Mesodermal cell (in vitro differentiated cells): ENCODE measurements around the gene PACSIN2.

ENCODE experiments used
- H3K27ac ChIP-seq: 2 replicates; pipeline ENCODE4 v1.7.0; 2013; ENCODE audit warnings: mild to moderate bottlenecking, low read depth, low read length, moderate library complexity; ENCODE audit not compliant: severe bottlenecking
- H3K36me3 ChIP-seq: 2 replicates; pipeline ENCODE4 v1.7.1; 2013; ENCODE audit warnings: mild to moderate bottlenecking, low read length, moderate library complexity; ENCODE audit not compliant: control insufficient read depth, insufficient read depth
- H3K4me1 ChIP-seq: one replicate; pipeline ENCODE4 v1.7.1; 2013; ENCODE audit warnings: mild to moderate bottlenecking, low read length; ENCODE audit not compliant: insufficient read depth, control insufficient read depth, poor library complexity, severe bottlenecking
- H3K4me3 ChIP-seq: 2 replicates; pipeline ENCODE4 v1.7.0; 2013; ENCODE audit warnings: low read length, control low read depth, mild to moderate bottlenecking; ENCODE audit not compliant: insufficient read depth, poor library complexity, severe bottlenecking; ENCODE audit errors: extremely low read depth
- H3K9me3 ChIP-seq: 2 replicates; pipeline ENCODE4 v1.7.1; 2013; ENCODE audit warnings: mild to moderate bottlenecking, low read length, moderate library complexity; ENCODE audit not compliant: control insufficient read depth
- WGBS, 2 experiments: methylation state at CpG; one replicate each; pipeline ENCODE4 v1.1.5; 2013; ENCODE audit warnings: missing lambda C conversion rate in 2 of 2; ENCODE audit not compliant: insufficient coverage in 2 of 2; 5-methylcytosine and 5-hydroxymethylcytosine counted together

Gene PACSIN2

DNA sequence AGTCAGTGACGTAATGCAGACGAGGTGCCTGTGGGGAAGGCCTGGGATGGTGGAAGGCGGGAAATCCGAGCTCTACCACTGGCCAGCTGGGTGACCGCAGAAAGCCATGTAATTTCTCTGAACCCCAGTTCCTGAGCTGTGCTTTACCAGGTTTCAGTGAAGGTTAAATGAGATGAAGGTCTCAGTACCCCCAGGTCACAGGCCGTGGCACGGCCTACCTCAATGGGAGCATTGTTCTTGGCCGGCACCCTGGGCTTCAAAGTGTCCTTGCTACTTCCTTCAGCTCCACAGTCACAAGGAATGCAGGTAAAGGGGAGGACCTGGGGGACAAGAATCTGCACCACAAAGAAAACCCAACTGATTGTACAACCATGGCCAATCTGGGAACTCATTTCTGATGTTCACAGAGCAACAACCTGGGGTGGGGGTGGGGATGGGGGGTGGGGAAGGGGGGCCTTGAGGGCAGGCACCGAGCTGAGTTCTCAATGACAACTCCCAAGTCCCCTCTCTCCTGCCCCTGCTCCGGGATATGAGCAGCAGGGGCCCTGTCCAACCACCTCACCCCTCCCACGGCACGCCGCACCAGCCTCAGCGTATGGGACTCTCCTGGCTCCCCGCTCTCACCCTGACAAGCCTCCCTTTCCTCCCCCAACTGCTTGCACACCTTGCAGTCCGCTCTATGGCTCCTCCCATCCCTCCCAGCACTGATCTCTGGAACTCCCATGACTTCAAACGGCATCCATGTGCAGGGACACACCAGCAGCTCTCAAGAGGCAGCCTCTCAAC is 98.8 kb downstream of the PACSIN2 start:
- H3K27ac ChIP-seq = no peak overlapping the region
- H3K4me1 ChIP-seq = peaks cover 25% of the 10 kb centered on the region
- H3K9me3 ChIP-seq = no peaks in the 10 kb centered on the region
- peaks cover 21% of the 10 kb centered on the region for H3K36me3 ChIP-seq
- H3K4me3 ChIP-seq = no peak overlapping the region
- 77 to 85% methylated on average over 12 to 13 of the region's 17 CpGs for WGBS, 2 experiments

DNA sequence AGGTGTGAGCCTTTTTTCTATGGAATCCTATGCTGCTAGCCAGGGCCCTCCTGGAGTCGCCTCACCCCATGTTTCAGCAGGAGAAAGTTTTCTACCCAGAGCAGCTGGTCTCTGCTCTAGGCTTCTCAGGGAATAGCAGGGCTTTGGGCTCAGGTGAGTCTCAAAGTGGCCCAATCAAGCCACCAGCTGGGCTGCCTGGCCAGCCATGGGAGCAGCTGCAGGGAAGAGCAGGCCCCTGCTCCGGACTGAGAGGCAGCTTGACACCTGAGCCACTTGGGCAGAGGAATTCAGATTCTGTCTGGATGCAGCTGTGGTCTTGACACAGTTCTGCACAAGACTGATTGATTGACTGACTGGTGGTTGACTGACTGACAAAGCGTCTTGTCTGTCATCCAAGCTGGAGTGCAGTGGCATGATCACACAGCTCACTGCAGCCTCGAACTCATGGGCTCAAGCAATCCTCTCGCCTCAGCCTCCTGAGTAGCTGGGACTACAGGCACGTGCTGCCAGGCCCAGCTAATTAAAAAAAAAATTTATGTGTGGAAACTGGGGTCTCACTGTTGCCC is 100.4 kb downstream of the PACSIN2 start:
- Histone ChIP-seq H3K4me3 (no peak overlapping the region), H3K36me3 (peaks cover 34% of the 10 kb centered on the region), H3K27ac (no peak overlapping the region), H3K4me1 (peaks cover 13% of the 10 kb centered on the region), H3K9me3 (no peaks in the 10 kb centered on the region)
- WGBS, 2 experiments = 95 to 99% methylated on average over 5 to 6 of the region's 6 CpGs

DNA sequence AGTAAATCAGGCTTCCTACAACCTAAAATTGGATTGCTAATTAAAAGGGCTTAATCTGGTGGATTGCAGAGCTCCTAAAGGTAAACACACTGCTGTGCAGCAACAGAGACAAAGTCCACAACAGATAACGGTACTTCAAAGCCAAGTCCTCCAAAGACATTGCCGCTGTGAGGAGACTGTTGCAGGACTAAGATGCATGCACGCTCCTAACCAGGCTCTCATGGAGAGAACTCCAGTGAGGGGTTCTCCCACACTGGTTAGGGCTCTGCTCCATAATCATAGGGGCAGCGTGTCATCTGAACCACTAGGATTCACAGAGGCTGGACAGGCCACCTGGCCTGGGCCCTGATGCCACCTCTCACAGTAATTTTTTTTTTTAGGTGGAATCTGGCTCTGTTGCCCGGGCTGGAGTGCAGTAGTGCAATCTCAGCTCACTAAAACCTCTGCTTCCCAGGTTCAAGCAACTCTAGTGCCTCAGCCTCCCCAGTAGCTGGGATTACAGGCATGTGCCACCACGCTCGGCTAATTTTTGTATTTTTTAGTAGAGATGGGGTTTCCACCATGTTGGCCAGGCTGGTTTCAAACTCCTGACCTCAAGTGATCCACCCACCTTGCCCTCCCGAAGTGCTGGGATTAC is 101.0 kb downstream of the PACSIN2 start:
- 95 to 98% methylated on average over 5 to 6 of the region's 8 CpGs for WGBS, 2 experiments
- H3K36me3 ChIP-seq = peaks cover 40% of the 10 kb centered on the region
- H3K27ac ChIP-seq = no peak overlapping the region
- H3K4me3 ChIP-seq = no peak overlapping the region
- H3K4me1 ChIP-seq = peaks cover 12% of the 10 kb centered on the region
- H3K9me3 ChIP-seq = no peaks in the 10 kb centered on the region

DNA sequence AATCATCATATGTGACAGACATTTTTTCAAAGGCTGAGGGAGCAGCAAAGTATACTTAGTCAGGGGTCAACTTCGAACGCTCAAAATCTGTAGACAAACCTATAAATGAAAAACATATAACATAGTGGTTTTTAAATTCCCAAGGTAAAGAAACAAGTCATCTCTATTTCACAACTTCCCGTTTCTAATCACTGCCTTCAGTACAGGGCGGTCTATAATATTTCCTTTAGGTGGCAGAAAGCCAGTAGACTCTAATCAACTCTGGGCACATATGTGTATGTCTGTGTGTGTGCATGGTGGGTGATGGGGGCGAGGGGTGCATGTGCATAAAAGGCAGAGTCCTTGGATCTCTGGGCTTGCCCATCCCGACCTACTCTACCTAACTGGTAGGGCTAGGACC is 102.9 kb downstream of the PACSIN2 start:
- H3K4me1 ChIP-seq = peaks cover 9% of the 10 kb centered on the region
- WGBS, 2 experiments = 92% methylated on average over 2 of the region's 6 CpGs; no CpG with 5 or more reads in 1 of the 2 experiments
- H3K27ac ChIP-seq = no peak overlapping the region
- no peak overlapping the region for H3K4me3 ChIP-seq
- H3K36me3 ChIP-seq = peaks cover 49% of the 10 kb centered on the region
- H3K9me3 ChIP-seq = no peaks in the 10 kb centered on the region

DNA sequence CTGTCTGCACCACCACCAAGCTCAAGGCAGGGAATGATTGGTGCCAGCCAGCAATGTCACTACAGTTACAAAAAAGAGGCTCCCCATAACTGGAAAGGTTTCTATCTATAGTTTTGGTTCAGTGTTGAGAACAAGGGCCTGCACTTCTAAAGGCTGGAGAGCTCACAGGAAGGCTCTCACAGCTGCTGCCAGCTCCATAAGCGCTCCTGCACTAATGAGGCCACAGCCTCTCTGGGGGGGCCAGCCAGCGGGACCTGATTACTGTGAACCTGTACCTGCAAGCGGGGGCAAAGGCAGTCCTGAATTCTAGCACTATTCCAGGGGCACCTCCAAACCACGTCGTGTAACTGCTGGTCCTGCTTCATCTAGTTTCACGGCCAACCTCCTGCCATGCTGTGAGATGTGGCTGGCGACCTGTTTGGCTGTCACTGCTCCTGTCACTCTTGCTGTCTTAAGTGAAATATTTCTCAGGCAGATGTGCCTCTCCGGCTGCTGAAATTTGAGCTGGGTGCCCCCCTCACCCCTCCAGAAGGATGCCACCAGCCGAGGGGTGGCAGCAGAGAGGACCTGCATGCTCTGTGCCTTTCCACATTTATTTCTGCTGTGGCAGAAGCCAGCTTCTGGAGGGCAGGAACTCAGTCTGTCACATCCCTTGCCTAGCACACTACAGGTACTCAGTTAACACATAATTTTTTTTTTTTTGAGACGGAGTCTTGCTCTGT is 104.6 kb downstream of the PACSIN2 start:
- no peak overlapping the region for H3K27ac ChIP-seq
- no peak overlapping the region for H3K4me3 ChIP-seq
- H3K9me3 ChIP-seq = no peaks in the 10 kb centered on the region
- peaks cover 3% of the 10 kb centered on the region for H3K4me1 ChIP-seq
- 95% methylated on average over 9 to 10 of the region's 10 CpGs for WGBS, 2 experiments
- H3K36me3 ChIP-seq = peaks cover 61% of the 10 kb centered on the region

DNA sequence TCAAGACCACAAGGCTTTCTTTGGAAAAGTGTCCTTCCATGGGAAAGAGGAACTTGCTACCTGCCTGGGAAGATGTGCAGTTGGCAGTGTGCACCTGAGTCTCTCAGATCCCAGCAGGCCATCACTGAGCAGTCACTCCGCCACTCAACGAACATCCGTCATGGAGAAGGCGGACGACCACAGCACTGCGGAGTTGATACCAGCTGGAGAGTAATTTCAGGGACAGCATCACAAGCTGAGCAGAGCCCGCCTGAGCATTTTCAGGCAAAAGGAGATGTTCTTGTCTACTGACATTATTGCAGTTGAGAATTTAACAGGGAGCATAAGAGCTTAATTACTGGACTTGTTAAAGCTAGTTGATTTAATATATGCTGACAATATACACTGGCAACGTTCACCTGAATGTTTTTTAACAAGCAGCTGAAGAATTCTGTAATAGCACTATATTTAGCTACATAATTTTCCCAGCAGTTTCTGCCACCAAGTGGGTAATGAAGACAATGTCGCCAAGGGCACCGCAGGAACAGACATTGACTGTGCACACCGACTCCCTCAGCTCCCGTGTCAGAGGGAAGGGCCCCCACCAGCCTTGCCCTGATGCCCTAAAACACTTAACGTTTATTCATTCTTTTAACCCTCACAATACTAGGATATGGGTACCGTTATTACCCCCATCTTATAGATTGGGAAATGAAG is 105.4 kb downstream of the PACSIN2 start:
- peaks cover 68% of the 10 kb centered on the region for H3K36me3 ChIP-seq
- H3K4me1 ChIP-seq = peaks cover under 1% of the 10 kb centered on the region

DNA sequence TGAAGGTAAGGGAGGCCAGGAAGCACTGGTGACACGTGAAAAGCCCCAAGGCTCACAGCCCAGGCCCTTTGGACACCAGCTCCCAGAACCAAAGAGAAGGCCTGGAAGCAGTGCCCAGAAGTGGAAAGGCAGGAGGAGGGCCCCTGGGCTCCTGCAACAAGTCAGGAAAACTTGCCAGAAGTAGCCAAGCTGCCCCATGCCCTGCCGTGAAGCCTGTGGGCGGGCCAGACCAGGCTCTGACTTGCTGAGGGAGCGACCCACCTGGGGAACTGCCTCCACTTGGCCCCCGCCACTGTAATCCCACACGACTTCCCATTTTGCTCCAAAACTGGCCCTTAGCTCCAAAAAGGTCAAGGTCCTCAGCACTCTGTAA is 106.6 kb downstream of the PACSIN2 start:
- H3K27ac ChIP-seq = no peak overlapping the region

More for the DNA sequence above, 105.4 kb downstream of the PACSIN2 start:
- 95 to 98% methylated on average over 11 to 13 of the region's 14 CpGs for WGBS, 2 experiments
- Histone ChIP-seq H3K4me3 (no peak overlapping the region), H3K9me3 (no peaks in the 10 kb centered on the region), H3K27ac (no peak overlapping the region)

DNA sequence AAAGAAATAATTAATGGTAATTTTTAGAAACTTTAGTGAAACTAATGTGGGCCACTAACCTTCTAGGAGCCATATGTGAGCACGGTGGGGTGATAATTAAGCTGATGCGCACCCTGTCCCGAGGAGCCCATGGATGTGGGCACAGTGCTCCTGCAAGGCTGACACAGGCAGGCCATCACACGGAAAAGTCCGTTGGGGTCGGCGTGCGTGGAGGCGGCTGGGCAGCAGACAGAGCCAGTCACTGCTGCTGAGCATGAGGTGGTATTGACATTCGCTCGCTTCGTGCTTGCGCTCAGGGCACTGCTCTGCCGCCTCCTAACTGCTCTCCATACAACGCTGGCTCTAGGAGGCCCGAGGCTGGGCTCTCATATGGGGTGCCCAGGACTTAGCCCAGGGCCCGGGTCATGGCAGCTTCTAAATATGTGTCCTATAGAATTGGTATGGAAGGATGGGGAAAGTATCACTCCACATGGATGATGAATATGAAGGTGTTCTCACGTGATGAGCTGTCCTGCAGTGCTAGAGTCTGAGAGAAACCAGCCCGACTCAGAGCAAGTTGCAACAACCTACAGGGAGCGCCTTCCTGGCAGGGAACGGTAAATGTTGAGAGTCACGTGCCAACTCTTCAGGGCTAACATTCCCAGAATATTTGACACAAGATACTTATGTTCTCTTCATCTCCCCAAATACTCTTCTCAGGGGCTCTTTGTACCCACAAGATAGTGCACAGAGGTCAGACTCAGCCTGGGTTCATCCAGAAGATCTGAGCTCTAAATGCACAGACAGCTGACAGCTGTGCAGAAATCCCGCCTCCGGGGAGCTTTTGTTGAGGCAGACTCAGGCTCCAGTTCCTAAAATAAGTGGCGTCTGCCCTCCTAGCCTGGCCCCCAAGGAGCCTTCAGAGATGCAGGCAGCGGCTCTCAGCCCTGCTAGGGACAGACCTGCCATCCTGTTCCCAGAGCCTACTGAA is 107.3 kb downstream of the PACSIN2 start:
- H3K4me1 ChIP-seq = peaks cover 3% of the 10 kb centered on the region
- peaks cover 75% of the 10 kb centered on the region for H3K36me3 ChIP-seq
- 94% methylated on average over 24 to 26 of the region's 26 CpGs for WGBS, 2 experiments
- H3K9me3 ChIP-seq = no peaks in the 10 kb centered on the region
- no peak overlapping the region for H3K27ac ChIP-seq
- H3K4me3 ChIP-seq = no peak overlapping the region

More for the DNA sequence above, 106.6 kb downstream of the PACSIN2 start:
- Histone ChIP-seq H3K9me3 (no peaks in the 10 kb centered on the region), H3K4me3 (no peak overlapping the region), H3K4me1 (no peaks in the 10 kb centered on the region), H3K36me3 (peaks cover 71% of the 10 kb centered on the region)
- 86 to 90% methylated on average over 5 of the region's 6 CpGs for WGBS, 2 experiments

DNA sequence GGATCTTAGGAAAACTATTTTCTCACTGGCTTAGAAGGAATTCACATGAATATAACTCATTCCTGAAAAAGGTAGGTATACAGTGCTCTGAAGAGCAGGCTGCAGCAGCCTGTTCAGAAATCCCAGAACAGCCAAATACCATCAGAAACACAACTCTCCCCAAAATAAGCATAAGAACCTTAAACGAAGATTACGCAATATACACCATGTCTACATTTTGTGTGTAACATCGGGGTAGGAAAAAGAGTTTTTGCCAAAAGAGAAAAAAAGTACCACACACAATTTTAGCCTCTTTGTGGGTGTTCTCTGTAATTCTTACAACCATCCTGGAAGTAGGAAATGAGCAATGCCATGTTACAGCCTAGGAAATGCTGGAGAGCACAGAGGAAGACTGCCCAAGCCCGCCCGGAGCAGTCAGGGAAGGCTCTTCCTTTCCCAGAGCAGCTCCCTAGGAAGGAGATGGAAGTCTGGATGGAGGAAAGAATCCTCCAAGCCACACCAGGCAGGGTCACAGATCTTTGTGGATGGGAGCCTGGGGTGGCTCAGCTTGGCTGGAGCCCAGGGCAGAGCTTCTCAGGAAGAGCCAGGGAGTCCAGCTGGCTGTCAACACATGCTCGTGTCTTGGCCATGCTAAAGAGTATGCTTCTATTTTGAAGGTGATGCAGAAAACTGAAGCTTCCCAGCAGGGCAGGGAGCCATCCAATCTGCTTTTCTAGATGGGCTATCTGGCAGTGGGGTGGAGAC is 108.2 kb downstream of the PACSIN2 start:
- no peaks in the 10 kb centered on the region for H3K9me3 ChIP-seq
- H3K36me3 ChIP-seq = peaks cover 76% of the 10 kb centered on the region
- no peak overlapping the region for H3K4me3 ChIP-seq
- H3K4me1 ChIP-seq = peaks cover 3% of the 10 kb centered on the region
- WGBS, 2 experiments = 75 to 80% methylated on average over 3 of the region's 6 CpGs
- H3K27ac ChIP-seq = no peak overlapping the region
